Panc1 (cell line): Measurements from ENCODE around the gene BMX. TPM values are rescaled to one million over a fixed set of nuclear protein-coding genes. Genes with fewer than 3 reads are reported as not detected.
A peak's percentile ranks its signal among the peaks of the same experiment; 100 is the strongest.

Experiments used
- ATAC-seq: fragments of 200-7000 bp; cut with Tn5 transposase; 2 replicates; pipeline ENCODE4 v1.9.1; 2020; ENCODE audit warnings: mild to moderate bottlenecking, moderate library complexity
- Bru-seq: library from RNA; stranded (reverse); fragments of 400-500 nt; gene quantifications from one replicate; lab custom pipeline; 2021; lab: Mats Ljungman, UMichigan
- BruChase-seq, 2 experiments: library from RNA; stranded (reverse); fragments of 400-500 nt; gene quantifications; one replicate each; lab custom pipeline; 2021; lab: Mats Ljungman, UMichigan
- BruUV-seq: library from RNA; stranded (reverse); fragments of 400-500 nt; replicated peaks from 2 replicates; lab custom pipeline; 2021; lab: Mats Ljungman, UMichigan
- CTCF ChIA-PET: fragments of 300-600 bp; sonication (Branson Sonifier 250); formaldehyde crosslinking; loops from one replicate; lab custom pipeline; 2022; ENCODE audit warnings: antibody characterized with exemption; lab: Charles Lee
- POLR2A ChIA-PET: fragments of 300-600 bp; sonication (Branson Sonifier 250); formaldehyde crosslinking; loops from one replicate; lab custom pipeline; 2022; ENCODE audit warnings: antibody characterized with exemption; lab: Charles Lee
- DNase-seq: peaks from one replicate; pipeline ENCODE4 v3.0.0-alpha.2; 2010; ENCODE audit warnings: low read depth, low spot score
- H3K27ac ChIP-seq: 2 replicates; pipeline ENCODE4 v1.5.1; 2011; ENCODE audit warnings: mild to moderate bottlenecking, low read length, inconsistent platforms
- H3K27me3 ChIP-seq: fragments of 200-500 bp; sonication (Bioruptor generic); 2 replicates; pipeline ENCODE4 v1.6.0; 2014; ENCODE audit warnings: low read length, inconsistent platforms; ENCODE audit not compliant: control insufficient read depth, insufficient read depth
- H3K36me3 ChIP-seq: fragments of 200-500 bp; sonication (Bioruptor generic); 2 replicates; pipeline ENCODE4 v1.5.1; 2014; ENCODE audit warnings: inconsistent platforms, mild to moderate bottlenecking, low read length, moderate library complexity; ENCODE audit not compliant: control insufficient read depth, insufficient read depth
- H3K4me1 ChIP-seq: 2 replicates; pipeline ENCODE4 v1.5.1; 2011; ENCODE audit warnings: inconsistent platforms, mild to moderate bottlenecking, low read length, moderate library complexity; ENCODE audit not compliant: control insufficient read depth, insufficient read depth
- H3K4me3 ChIP-seq, 2 experiments: 2 replicates each; pipeline ENCODE4 v1.5.1; 2011 to 2012; ENCODE audit warnings: low read depth in 2 of 2, low read length in 2 of 2, mild to moderate bottlenecking in 2 of 2, inconsistent platforms in 1 of 2, moderate library complexity in 1 of 2
- H3K9me3 ChIP-seq: fragments of 200-500 bp; sonication (Bioruptor generic); 2 replicates; pipeline ENCODE4 v1.5.1; 2014; ENCODE audit warnings: low read depth, mild to moderate bottlenecking, inconsistent platforms, low read length, moderate library complexity; ENCODE audit not compliant: control insufficient read depth, insufficient read depth
- CTCF ChIP-seq: fragments of 450-650 bp; IDR thresholded peaks from 2 replicates; pipeline ENCODE4 v1.5.1; 2017; ENCODE audit warnings: mild to moderate bottlenecking
- POLR2AphosphoS5 ChIP-seq: IDR thresholded peaks from 2 replicates; pipeline ENCODE4 v1.6.1; 2012; ENCODE audit warnings: mild to moderate bottlenecking, low read depth, low read length, moderate library complexity
- REST ChIP-seq, 2 experiments: IDR thresholded peaks; 2 replicates each; pipeline ENCODE4 v1.6.1; 2011 to 2012; ENCODE audit warnings: low read depth in 2 of 2, control low read depth in 1 of 2, low read length in 1 of 2, mild to moderate bottlenecking in 1 of 2, moderate library complexity in 1 of 2; ENCODE audit not compliant: insufficient read depth in 1 of 2
- SIN3A ChIP-seq: IDR thresholded peaks from 2 replicates; pipeline ENCODE4 v1.6.1; 2012; ENCODE audit warnings: low read depth, mild to moderate bottlenecking, low read length, moderate library complexity, borderline replicate concordance; ENCODE audit not compliant: insufficient read depth
- TCF7L2 ChIP-seq: IDR thresholded peaks from 2 replicates; pipeline ENCODE4 v1.6.1; 2011; ENCODE audit warnings: mild to moderate bottlenecking, low read depth, low read length, inconsistent platforms
- in situ Hi-C: cut with HindIII; loops from 2 replicates; pipeline ENCODE4 v1.10.0; 2016; ENCODE audit warnings: low sequenced_read_pairs, low pct_unique_long_range_greater_than_20kb
- intact Hi-C: fragments of 100-400 bp; cut with micrococcal nuclease; formaldehyde crosslinking; loops from one replicate; pipeline ENCODE4 v1.10.0; 2022; ENCODE audit not compliant: unreplicated experiment
- long read RNA-seq: library from polyadenylated mRNA; unstranded; transcript quantifications from one replicate; pipeline ENCODE4 v2.0.0, GENCODE V29; 2021; ENCODE audit not compliant: unreplicated experiment
- polyA plus RNA-seq: library from polyadenylated mRNA; unstranded; fragments of >200 nt; gene quantifications from one replicate; pipeline ENCODE4 v1.2.1, GENCODE V29; 2012; ENCODE audit warnings: missing spikeins; ENCODE audit not compliant: insufficient read length
- total RNA-seq: library from RNA; stranded (reverse); gene quantifications from one replicate; pipeline ENCODE4 v1.2.1, GENCODE V29; 2021; ENCODE audit not compliant: unreplicated experiment

Gene BMX
- total RNA-seq: not detected
- polyA plus RNA-seq: not detected
- percentile 1 among the genes with signal in this experiment for Bru-seq, nascent RNA
- BruChase-seq, experiment 1, labeled RNA remaining after a 2-hour chase: not detected
- not detected for BruChase-seq, experiment 2, labeled RNA remaining after a 6-hour chase
- long read RNA-seq: 0 reads

- Histone ChIP-seq H3K27me3 (no peaks in the 10 kb centered on the region), H3K4me1 (no peaks in the 10 kb centered on the region), H3K9me3 (no peaks in the 10 kb centered on the region), H3K36me3 (no peaks in the 10 kb centered on the region), H3K4me3 (no peak within 1 kb of the TSS), H3K27ac (no peak within 1 kb of the TSS)
- DNase-seq (no peak), ATAC-seq (no peak)
- intact Hi-C loops: no loop called here
- in situ Hi-C loops: no loop called here
- ChIA-PET CTCF (no interaction called here), POLR2A (no interaction called here)
- TF ChIP-seq CTCF (no peak), SIN3A (no peak)
- no TSS peak for BruUV-seq
These were observed at the start of gene BMX for GRCh38 chrX:15500497-15500966. TSS of gene BMX (plus strand) at chrX:15500807. CDS start at chrX:15508354, 7,547 bp downstream.

GRCh38 chrX:15451913-15452312 is 48.7 kb upstream of the BMX start:
- ChIA-PET CTCF (no interaction called here), POLR2A (interaction anchor here (0.7 kb wide), 1 partner anchor 12 kb away, joined by 4 read pairs; no protein-coding TSS in a partner anchor)
- TF ChIP-seq CTCF (no peak), POLR2AphosphoS5 (no peak), SIN3A (no peak)
- Histone ChIP-seq H3K27me3 (no peaks in the 10 kb centered on the region), H3K27ac (no peak overlapping the region), H3K4me1 (no peaks in the 10 kb centered on the region), H3K36me3 (no peaks in the 10 kb centered on the region), H3K9me3 (no peaks in the 10 kb centered on the region), H3K4me3 (no peak overlapping the region)
- ATAC-seq: no peak
- intact Hi-C loops: no loop called here
- no TSS peak for BruUV-seq
- in situ Hi-C loops: no loop called here
- no peak for DNase-seq

GRCh38 chrX:15464704-15465103 is 35.9 kb upstream of the BMX start:
- intact Hi-C loops: no loop called here
- POLR2A ChIA-PET: no interaction called here

More at GRCh38 chrX:15464704-15465103, 35.9 kb upstream of the BMX start:
- no peak for ATAC-seq
- no peaks in the 10 kb centered on the region for H3K9me3 ChIP-seq
- no TSS peak for BruUV-seq
- H3K4me1 ChIP-seq: no peaks in the 10 kb centered on the region
- CTCF ChIA-PET: no interaction called here
- no peak for TF ChIP-seq SIN3A
- TF ChIP-seq TCF7L2: no peak
- TF ChIP-seq REST (IDR thresholded peaks at IDR 0.05; ENCODE audit: insufficient read depth in 1 of 2, low read depth in 2 of 2, low read length in 1 of 2): no peak
- TF ChIP-seq POLR2AphosphoS5: no peak
- no peak for TF ChIP-seq CTCF
- H3K36me3 ChIP-seq: no peaks in the 10 kb centered on the region
- no peaks in the 10 kb centered on the region for H3K27me3 ChIP-seq
- in situ Hi-C loops: no loop called here
- no peak overlapping the region for H3K4me3 ChIP-seq
- no peak overlapping the region for H3K27ac ChIP-seq
- no peak for DNase-seq
